ENCODE data around the gene GDF7. TPM values are rescaled to one million over a fixed set of nuclear protein-coding genes. Genes with fewer than 3 reads are reported as not detected.
A peak's percentile ranks its signal among the peaks of the same experiment; 100 is the strongest.

Gene GDF7
- total RNA-seq, 3 donors from 2014 or later, result under 0.01 to 0.15 (median under 0.01) TPM

DNA sequence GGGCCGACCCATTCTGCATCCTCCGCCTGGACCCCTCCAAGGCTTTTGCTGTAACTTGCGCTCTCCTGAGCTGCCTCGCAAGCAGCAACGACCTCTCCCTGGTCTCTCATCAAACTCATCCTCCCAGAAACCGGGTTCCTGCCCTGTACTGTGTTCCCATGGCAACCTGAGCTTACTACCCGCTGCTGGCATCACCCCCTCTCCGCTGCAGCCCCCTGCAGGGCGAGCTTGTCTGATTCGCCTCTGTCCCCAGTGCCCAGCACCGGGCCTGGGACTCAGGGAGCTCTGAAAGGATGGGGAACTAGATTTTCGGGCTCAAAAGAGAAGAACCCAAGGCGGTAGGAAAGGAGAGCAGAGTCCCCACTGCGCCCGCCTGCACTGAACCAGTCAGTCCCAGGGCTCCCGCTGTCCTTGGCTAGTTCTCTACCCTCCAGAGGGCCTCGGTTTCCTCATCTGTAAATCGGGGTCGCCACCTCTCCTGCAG is 16.5 kb upstream of the GDF7 start:
- Histone ChIP-seq H3K4me1 (peaks cover 4 to 7% of the 10 kb centered on the region in 2 donors), H3K9me3 (no peaks in the 10 kb centered on the region), H3K4me3 (peak overlapping the region; percentile 83 to 94 (median 90)), H3K27me3 (no peaks in the 10 kb centered on the region), H3K36me3 (no peaks in the 10 kb centered on the region), H3K27ac (peak overlapping the region; percentile 83 to 94)
- intact Hi-C loops (cut with DNase I; ENCODE audit: low total_unique reads), result no loop called here
- TF ChIP-seq, protein P1, sequence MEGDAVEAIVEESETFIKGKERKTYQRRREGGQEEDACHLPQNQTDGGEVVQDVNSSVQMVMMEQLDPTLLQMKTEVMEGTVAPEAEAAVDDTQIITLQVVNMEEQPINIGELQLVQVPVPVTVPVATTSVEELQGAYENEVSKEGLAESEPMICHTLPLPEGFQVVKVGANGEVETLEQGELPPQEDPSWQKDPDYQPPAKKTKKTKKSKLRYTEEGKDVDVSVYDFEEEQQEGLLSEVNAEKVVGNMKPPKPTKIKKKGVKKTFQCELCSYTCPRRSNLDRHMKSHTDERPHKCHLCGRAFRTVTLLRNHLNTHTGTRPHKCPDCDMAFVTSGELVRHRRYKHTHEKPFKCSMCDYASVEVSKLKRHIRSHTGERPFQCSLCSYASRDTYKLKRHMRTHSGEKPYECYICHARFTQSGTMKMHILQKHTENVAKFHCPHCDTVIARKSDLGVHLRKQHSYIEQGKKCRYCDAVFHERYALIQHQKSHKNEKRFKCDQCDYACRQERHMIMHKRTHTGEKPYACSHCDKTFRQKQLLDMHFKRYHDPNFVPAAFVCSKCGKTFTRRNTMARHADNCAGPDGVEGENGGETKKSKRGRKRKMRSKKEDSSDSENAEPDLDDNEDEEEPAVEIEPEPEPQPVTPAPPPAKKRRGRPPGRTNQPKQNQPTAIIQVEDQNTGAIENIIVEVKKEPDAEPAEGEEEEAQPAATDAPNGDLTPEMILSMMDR (IDR thresholded peaks at IDR 0.05), result peak in 1 of 3 donors; percentile 5
- no peak for TF ChIP-seq POLR2A (IDR thresholded peaks at IDR 0.05)
- no peak for DNase-seq (ENCODE audit: low spot score in 2 of 2)

DNA sequence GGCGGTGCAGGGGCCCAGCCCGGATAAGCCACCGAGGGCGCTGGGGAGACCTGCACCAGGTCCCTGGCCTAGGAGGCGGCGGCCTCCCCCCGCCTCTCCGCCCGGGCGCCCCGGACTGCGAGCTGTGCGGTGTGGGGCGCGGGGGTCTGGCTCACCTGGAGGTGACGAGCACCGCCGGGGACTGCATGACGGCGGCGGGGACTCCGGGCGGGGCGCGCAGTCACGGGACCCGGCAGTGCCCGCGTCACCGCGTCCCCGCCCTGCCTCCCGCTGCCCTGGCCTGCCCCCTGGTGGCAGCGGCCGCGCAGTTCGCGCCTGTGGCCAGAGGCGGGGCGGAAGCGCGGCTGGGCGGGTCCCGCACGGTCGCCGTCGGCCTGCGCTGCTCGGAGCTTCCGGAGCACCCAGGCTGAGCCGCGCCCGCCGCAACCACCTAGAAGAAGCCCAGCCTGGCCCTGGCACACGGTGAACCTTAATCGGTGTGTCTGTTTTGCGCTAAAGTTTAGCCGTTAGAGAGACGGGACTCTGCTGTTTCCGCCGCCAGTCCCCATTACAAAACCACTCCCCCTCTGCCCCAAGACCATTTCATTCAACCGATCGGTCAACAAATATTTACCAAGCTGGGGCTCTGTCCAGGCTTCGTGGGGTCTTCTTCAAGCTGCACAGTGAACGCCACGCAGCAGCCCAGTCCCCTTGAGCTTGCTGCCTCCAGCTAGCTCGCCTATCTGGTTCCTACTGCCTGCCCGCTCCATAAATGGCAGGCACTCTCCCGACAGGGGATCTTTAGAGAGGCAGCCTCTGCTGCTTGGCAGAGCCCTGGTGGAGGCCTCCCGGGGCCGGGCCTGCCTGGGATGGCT is 15.8 kb upstream of the GDF7 start, which contains the start of gene HS1BP3:
Gene HS1BP3, minus strand, starts transcription at position 222 of the 854 bp plus-strand sequence. Its CDS starts 35 bp downstream, at position 187.
- Histone ChIP-seq H3K4me3 (peak within 1 kb of the TSS; percentile 83 to 94 (median 90)), H3K27me3 (no peaks in the 10 kb centered on the region), H3K4me1 (peaks cover 4 to 7% of the 10 kb centered on the region in 2 donors), H3K36me3 (no peaks in the 10 kb centered on the region), H3K27ac (peak within 1 kb of the TSS; percentile 83 to 94), H3K9me3 (no peaks in the 10 kb centered on the region)
- TF ChIP-seq, protein P1 (IDR thresholded peaks at IDR 0.05), result peak; percentile 11 to 98 (median 63)
- peak; percentile 36 to 84 (median 80) for TF ChIP-seq POLR2AphosphoS5 (IDR thresholded peaks at IDR 0.05)
- TF ChIP-seq POLR2A (IDR thresholded peaks at IDR 0.05), result peak; percentile 54
- intact Hi-C loops (cut with DNase I; ENCODE audit: low total_unique reads), result no loop called here
- peak; percentile 77 to 81 for DNase-seq (ENCODE audit: low spot score in 2 of 2)

DNA sequence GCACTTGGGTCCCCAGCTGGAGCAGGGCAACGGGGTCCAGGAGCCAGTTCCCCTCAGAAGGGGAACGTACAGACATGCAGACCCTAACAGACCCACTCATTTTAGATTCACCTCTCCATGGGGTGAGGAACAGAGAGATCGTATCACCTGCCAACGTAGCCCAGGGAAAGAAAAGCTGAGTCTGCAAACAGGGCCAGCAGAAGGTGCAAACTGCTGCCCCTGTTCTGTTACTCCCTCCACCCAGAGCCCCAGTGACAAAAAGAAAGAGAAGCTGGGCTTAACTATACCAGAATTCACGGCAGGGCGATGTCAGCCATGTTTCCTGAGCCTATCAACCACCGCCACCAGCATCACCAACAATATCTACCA is 15.2 kb upstream of the GDF7 start:
- intact Hi-C loops (cut with DNase I; ENCODE audit: low total_unique reads), result no loop called here
- peaks cover 4 to 7% of the 10 kb centered on the region in 2 donors for H3K4me1 ChIP-seq
- H3K27me3 ChIP-seq, result no peaks in the 10 kb centered on the region
- peak overlapping the region; percentile 83 to 94 for H3K27ac ChIP-seq
- no peak for DNase-seq (ENCODE audit: low spot score in 2 of 2)
- H3K36me3 ChIP-seq, result no peaks in the 10 kb centered on the region
- H3K4me3 ChIP-seq, result peak overlapping the region; percentile 83 to 94 (median 90)
- H3K9me3 ChIP-seq, result no peaks in the 10 kb centered on the region
- TF ChIP-seq, protein P1 (IDR thresholded peaks at IDR 0.05), result no peak
- TF ChIP-seq POLR2A (IDR thresholded peaks at IDR 0.05), result no peak
- no peak for TF ChIP-seq POLR2AphosphoS5 (IDR thresholded peaks at IDR 0.05)

DNA sequence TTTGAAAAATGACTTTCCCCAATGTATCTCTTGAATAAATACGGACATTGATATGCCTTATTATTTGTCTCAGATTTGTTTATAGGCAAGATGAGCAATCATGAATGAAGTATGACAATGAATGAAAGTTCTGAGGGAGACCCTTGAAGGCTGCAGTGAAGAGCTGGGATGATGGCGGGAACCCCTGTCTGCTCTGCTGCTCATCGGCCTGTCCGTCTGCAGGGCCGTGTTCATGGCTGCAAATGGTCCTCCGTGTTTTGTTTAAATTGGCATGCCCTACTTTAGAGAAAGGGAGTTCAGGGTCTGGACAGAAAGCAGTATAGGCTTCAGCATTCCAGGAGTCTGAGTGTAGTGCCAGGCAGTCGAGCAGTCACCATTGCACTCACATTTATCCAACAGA is 14.8 kb upstream of the GDF7 start:
- H3K36me3 ChIP-seq, result no peaks in the 10 kb centered on the region
- no peak for TF ChIP-seq POLR2AphosphoS5 (IDR thresholded peaks at IDR 0.05)
- TF ChIP-seq POLR2A (IDR thresholded peaks at IDR 0.05), result no peak
- TF ChIP-seq, protein P1 (IDR thresholded peaks at IDR 0.05), result no peak
- no peak overlapping the region for H3K4me3 ChIP-seq
- intact Hi-C loops (cut with DNase I; ENCODE audit: low total_unique reads), result no loop called here
- H3K4me1 ChIP-seq, result peaks cover 4 to 7% of the 10 kb centered on the region in 2 donors
- no peaks in the 10 kb centered on the region for H3K27me3 ChIP-seq
- no peaks in the 10 kb centered on the region for H3K9me3 ChIP-seq
- H3K27ac ChIP-seq, result no peak overlapping the region
- DNase-seq (ENCODE audit: low spot score in 2 of 2), result no peak
